Fibroblast of the conjunctiva (primary cell): ENCODE results near the gene TFF1.

Source experiments
- DNase-seq: peaks from one replicate; pipeline ENCODE4 v3.0.0-alpha.2; 2010; ENCODE audit warnings: low read depth

The TFF1 gene

DNA sequence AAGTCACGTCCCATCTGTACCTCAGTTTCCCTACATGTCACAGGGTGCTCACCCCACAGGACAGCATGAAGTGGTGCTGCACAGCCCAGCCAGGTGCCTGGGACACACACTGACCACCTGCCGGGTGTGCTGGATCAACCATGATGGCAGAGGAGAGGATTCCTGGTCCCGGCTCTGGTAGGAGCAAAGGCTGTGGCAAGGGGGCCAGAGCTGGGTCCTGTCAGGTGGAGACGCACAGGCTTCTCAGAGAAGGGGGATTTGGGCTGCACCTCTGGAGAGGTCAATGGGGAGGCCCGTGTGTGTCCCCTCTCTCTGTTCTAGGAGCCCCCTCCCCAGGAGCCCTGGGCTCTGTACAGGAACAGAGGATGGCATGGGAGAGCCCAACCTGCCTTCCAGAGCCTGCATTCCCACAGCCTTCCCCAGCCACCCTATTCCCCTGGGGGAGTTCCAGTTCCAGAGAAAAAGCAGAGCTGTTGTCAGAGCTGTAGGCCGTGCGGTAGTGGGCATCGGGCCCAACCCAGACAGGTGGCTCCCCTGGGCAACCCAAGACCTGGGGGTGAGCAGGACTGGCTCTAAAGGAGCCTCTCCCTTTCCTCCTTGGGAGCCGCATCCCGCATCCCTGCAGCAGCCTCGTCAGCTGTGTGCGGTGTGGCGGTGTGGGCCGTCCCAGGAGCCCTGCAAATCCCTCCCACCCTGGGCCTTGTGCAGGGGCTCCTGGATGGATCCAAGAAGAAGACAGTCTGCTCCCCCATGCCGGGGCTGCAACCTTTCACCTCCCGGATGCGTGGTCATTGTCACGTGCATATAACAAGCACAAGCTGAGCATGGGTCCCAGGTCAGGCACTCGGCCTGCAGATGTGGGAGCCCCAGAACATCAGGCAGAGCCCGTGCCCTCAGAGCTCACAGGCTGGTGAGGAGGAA lies 48.2 kb downstream of the TFF1 start:
- no peak for DNase-seq

DNA sequence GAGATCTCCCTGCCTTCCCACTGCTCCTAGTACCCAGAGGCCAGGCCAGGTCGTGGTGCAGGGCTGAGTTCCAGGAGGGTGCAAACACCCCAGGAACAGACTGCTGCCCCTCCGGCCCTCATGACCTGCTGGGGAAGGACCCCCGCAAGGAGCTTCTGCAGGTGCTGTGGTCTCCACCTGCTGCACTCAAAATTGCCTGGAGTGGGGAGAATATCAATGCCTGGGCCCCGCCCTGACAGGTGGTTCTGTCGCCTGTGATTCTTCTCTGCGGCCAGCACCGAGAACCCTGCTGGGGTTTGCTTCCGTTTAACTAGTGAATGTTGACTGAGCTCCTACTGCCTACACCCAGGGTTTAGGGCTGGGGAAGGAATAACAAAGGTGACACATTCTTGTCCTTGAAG lies 49.0 kb downstream of the TFF1 start:
- DNase-seq = no peak

DNA sequence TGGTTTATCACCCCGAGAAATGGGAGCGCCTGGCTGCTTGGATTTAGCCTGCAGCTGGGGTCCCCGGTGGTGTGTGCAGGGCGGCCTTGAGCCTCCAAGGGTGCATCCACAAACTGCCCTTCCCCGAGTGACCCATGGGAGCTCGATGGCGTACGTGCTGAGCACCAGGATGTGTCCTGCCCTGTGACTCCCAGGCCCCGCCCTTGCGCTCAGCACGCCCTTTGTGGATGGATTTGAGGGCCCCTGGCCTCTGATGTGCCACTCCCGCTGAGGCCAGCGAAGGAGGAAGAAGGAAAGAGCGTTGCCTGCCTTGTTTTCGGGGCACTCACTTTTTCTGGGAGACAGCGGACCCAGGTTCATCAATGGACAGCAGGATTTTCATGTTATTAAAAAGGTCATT lies 49.4 kb downstream of the TFF1 start:
- no peak for DNase-seq

DNA sequence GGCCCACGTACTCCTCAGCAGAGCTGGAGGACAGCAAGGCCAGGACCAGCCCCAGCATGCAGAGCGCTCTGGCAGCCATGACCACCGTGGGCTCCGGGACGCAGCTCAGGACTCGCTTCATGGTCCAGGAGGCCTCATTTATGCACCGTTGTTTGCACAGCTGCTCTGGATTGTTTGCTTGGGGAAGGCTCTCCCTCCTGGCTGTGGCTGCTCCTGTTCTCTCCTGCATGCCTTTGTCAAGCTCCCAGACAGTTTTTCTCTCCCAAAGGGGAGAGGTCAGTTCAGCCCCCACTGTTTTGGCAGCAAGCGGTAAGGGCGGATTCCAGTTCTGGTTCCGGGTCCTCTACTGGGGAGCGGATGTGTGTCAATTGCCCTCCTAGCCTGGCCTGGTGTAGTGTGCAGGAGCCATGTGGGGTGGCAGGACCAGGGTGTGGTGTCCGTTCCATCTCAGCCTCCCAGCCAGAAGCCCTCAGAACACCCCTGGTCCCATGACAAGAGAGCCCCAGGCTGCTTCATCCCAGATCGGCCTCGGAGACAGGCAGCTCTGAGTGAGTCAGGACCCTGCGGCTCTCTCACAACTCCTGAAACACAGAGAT lies 50.9 kb downstream of the TFF1 start, which contains the start of gene TFF3:
Gene TFF3, minus strand, starts transcription at position 114 of the 596 bp plus-strand sequence. Its CDS starts 35 bp downstream, at position 79.
- DNase-seq = no peak

DNA sequence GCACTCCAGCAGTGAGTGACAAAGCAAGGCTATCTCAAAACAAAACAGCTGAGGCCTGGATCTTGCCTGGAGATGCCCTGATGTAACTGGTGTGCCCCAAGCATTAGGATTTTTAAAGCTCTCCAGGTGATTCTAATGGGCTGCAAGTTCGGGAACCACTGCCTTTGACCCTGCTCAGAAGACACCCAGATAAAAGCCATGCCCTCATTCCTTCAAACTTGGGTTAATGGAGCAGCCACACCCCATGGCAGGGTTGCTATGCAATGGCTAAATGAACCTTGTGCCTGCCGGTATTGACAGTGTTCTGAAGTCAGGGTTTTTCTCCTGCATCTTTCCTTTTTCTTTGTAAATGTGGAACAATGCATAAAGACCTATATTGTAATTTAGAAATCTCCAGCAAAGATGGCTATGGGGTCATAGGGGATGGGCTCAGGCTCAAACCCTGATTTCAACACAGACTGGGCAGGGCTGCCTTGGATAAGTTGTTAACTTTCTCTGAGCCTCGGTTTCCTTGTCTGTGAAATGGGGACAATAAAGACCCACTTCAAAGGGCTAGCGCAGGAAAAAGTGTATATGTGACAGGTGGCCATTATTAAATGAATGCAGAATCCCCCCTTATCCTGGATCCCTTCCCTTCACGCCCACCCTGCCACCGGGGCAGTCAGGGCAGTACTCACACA lies 51.6 kb downstream of the TFF1 start:
- no peak for DNase-seq

DNA sequence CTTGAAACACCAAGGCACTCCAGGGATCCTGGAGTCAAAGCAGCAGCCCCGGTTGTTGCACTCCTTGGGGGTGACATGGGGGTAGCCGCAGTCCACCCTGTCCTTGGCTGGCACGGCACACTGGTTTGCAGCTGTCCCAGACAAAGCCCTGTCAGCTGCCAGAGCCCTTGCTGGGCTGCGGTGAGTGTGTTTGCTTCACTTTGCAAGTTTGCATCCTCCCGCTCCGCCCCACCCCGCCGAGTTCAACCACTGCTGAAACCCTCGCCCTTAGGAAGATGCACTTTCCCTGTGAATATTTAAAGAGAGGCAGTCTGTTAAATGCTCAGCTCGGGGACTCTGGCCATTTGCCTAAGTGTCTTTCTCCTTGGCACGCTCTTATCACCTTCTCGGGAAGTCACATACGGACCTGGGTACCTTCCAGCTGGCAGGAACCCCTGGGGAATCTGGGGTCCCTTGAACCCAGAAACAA lies 52.8 kb downstream of the TFF1 start:
- DNase-seq = no peak

DNA sequence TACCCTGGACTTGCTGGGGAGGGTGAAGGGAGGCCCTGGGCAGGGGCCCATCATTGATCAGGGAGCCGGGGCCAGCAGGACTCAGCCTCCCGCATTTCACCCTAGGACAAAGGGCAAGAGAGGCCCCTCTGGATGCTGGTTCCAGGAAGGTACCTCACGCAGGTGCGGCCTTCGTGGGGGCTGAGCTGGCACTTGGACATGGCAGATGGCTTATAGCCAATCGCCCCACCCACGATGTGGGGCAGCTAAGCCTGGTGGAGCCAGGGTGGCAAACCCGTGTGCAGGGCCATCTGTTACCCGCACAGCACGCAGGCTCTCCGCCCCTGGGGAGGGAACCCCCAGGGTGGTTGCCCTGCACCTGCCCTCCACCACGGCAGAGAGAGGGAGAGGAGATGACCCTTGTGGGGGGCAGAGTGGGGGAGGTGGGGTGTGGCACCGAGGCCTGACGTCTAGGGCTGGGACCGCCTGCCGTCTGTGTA lies 53.7 kb downstream of the TFF1 start:
- DNase-seq = no peak
